Testis (tissue), 2 donors: Measurements from ENCODE around the gene SGMS2.

Experiments used
- CTCF ChIP-seq, 3 experiments: fragments of 450-650 bp in 2 of 3; fragments of 200-600 bp in 1 of 3; sonication (generic) in 1 of 3; IDR thresholded peaks; one replicate each; pipeline ENCODE4 v1.5.1; 2016 to 2019; ENCODE audit warnings: antibody characterized with exemption in 3 of 3, mild to moderate bottlenecking in 2 of 3, moderate library complexity in 1 of 3
- POLR2A ChIP-seq: fragments of 450-650 bp; IDR thresholded peaks from one replicate; pipeline ENCODE4 v1.6.1; 2017; ENCODE audit warnings: antibody characterized with exemption, mild to moderate bottlenecking, moderate library complexity

- TF ChIP-seq CTCF (IDR thresholded peaks at IDR 0.05) (no peak), POLR2A (no peak)
These were observed 46.4 kb downstream of the SGMS2 start for GRCh38 chr4:107870916-107871786.
